Activated CD8-positive, alpha-beta memory T cell treated with anti-CD3 and anti-CD28 coated beads, Interleukin-2, amount 10 ng/mL, durations not matched to agents 7 days and 5 days (primary cell): ENCODE results near the gene CCDC127. TPM values are rescaled to one million over a fixed set of nuclear protein-coding genes. Genes with fewer than 3 reads are reported as not detected.
A peak's percentile ranks its signal among the peaks of the same experiment; 100 is the strongest.
"Not testable (repeated sequence)": the region's sequence is repeated elsewhere in the genome, so short reads cannot be mapped to it uniquely, and the experiment has no call there.

Experiments
- ATAC-seq: fragments of 150-1000 bp; cut with Tn5 transposase; one replicate; pipeline ENCODE4 v1.10.0; 2021; ENCODE audit warnings: moderate library complexity
- CTCF ChIA-PET: fragments of 350-600 bp; sonication (Branson Sonifier 250); formaldehyde crosslinking; loops from one replicate; lab custom pipeline; 2021; ENCODE audit warnings: antibody characterized with exemption; lab: Charles Lee
- DNase-seq: peaks from one replicate; pipeline ENCODE4 v3.0.0-alpha.2; 2020
- H3K27ac Mint-ChIP-seq: one replicate; pipeline ENCODE4 v1.8.0; 2021; ENCODE audit warnings: mild to moderate bottlenecking, mixed read lengths
- H3K27me3 Mint-ChIP-seq: one replicate; pipeline ENCODE4 v1.8.0; 2021; ENCODE audit warnings: mixed read lengths
- H3K36me3 Mint-ChIP-seq: one replicate; pipeline ENCODE4 v1.8.0; 2021; ENCODE audit warnings: mild to moderate bottlenecking, mixed read lengths
- H3K4me1 Mint-ChIP-seq: one replicate; pipeline ENCODE4 v1.8.0; 2021; ENCODE audit warnings: mixed read lengths
- H3K4me3 Mint-ChIP-seq: one replicate; pipeline ENCODE4 v1.8.0; 2021; ENCODE audit warnings: mild to moderate bottlenecking, moderate library complexity, mixed read lengths
- H3K9me3 Mint-ChIP-seq: one replicate; pipeline ENCODE4 v1.8.0; 2022; ENCODE audit warnings: low read depth, mixed read lengths
- total RNA-seq, 2 experiments: library from RNA; stranded (reverse); gene quantifications; one replicate each; pipeline ENCODE4 v1.2.3, GENCODE V29; 2021

CCDC127 gene
- total RNA-seq, 2 experiments from 2014 or later: 4.8 to 6.2 TPM

DNA sequence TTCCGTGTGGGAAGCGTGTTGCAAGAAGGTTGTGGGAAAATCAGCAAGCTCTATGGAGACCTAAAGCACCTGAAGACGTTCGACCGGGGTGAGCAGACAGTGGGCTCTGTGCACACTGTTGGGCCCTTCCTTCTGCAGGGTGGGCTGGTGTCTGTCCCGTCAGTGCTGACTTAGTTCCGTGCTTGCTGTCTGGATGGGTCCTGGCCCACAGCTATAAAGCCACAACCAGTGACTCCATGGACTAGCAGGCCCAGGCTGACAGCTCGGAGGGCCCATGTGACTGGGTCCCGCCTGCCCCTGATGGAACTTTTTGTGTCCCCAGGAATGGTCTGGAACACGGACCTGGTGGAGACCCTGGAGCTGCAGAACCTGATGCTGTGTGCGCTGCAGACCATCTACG is 33.1 kb upstream of the CCDC127 start:
- CTCF ChIA-PET, H3K27me3 Mint-ChIP-seq, H3K4me1 Mint-ChIP-seq, H3K27ac Mint-ChIP-seq, DNase-seq, H3K4me3 Mint-ChIP-seq, ATAC-seq, H3K9me3 Mint-ChIP-seq: not testable (repeated sequence)
- H3K36me3 Mint-ChIP-seq: peaks cover 65% of the 10 kb centered on the region

DNA sequence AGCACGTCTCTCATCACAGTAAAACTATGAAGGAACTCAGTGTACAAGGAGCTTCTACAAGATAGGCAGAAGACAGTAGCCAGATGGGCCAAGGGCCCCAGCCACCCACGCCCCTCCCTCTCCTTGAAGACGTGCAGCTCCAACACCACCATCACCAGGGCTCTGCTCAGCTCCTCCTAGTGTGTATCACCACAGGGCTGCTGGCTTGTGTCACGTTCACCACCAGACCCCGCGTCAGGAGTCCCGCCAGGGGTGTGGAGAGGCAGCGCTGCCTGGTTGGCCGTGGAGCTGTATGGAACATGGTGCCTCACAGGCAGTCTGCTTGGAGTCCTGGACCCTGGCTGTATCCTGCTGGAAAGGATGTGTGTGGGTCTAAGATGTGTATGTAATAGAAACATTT is 32.4 kb upstream of the CCDC127 start:
- CTCF ChIA-PET, ATAC-seq, H3K9me3 Mint-ChIP-seq, H3K4me1 Mint-ChIP-seq, H3K27ac Mint-ChIP-seq, H3K27me3 Mint-ChIP-seq, DNase-seq, H3K4me3 Mint-ChIP-seq: not testable (repeated sequence)
- H3K36me3 Mint-ChIP-seq: peaks cover 66% of the 10 kb centered on the region

DNA sequence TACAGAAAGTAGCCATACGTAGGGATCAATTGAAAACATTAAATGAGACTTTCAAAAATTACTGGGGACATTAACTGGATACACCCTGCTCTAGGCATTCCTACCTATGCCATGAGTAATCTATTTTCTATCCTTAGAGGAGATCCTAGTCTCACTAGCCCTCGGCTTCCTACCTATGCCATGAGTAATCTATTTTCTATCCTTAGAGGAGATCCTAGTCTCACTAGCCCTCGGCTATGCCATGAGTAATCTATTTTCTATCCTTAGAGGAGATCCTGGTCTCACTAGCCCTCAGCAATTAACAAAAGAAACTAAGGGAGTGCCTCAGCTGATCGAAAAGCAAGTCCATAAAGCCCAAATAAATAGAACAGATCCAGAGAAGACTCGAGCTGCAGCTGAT is 27.8 kb upstream of the CCDC127 start:
- H3K27me3 Mint-ChIP-seq, H3K27ac Mint-ChIP-seq, H3K4me3 Mint-ChIP-seq, H3K9me3 Mint-ChIP-seq, DNase-seq, ATAC-seq: not testable (repeated sequence)
- CTCF ChIA-PET: interaction anchor here (0.9 to 1.5 kb wide), 2 partner anchors 29 to 201 kb away, joined by 3 to 4 read pairs; no protein-coding TSS in a partner anchor
- peaks cover 76% of the 10 kb centered on the region for H3K36me3 Mint-ChIP-seq
- peaks cover 12% of the 10 kb centered on the region for H3K4me1 Mint-ChIP-seq

DNA sequence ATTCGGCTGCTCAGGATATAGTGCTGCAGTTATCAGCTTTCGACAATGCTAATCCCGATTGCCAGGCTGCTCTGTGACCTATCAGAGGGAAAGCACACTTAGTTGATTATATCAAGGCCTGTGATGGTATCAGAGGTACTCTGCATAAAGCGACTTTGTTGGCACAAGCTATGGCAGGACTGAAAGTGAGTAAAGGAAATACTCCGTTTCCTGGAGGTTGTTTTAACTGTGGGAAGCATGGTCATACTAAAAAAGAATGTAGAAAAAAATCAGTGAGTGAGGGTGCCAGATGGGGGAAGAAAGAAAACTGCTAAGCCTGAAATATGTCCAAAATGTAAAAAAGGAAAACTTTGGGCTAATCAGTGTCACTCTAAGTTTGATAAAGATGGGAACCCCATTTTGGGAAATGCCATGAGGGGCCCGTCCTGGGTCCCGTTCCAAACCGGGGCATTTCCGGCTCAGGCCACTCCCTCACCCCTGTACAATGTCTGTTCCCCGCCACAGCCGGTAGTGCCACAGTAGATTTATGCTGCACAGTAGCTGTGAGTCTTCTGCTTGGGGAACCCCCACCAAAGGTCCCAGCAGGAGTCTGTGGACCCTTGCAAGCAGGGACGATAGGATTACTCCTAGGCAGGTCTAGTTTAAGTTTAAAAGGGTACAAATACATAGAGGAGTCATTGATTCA is 25.9 kb upstream of the CCDC127 start:
- DNase-seq, H3K4me3 Mint-ChIP-seq, H3K9me3 Mint-ChIP-seq, CTCF ChIA-PET, H3K27me3 Mint-ChIP-seq, ATAC-seq: not testable (repeated sequence)
- H3K36me3 Mint-ChIP-seq: peaks cover 79% of the 10 kb centered on the region
- H3K27ac Mint-ChIP-seq: peak overlapping the region; percentile 71
- peaks cover 12% of the 10 kb centered on the region for H3K4me1 Mint-ChIP-seq

DNA sequence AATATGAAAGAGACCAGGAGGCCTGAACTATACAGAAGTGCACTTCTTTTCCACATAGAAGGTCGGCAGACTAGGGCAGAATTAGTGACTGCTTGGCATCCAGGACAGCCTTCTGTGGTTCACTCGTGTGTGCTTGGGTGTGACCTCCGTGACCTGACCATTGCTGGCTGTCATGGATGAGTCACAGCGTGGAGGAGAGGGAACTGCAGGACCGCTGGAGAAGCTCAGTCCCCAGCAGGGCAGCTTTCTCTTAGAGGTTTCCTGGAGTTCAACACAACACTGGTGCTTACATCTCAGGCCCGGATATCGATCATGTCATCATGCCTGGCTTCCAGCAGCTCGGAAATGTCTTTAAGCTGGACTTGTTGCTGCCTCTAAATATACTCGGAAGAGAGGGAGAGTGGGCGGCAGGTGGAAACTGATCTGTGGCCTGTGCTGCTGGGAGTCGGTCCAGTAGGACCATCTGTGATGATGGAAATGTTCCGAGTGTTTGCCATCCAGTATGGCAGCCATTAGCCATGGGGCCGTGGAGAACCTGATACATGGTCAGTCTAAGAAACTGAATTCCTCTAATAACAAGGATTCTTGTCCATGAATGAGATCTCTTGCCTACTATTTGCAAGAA is 23.2 kb upstream of the CCDC127 start:
- H3K9me3 Mint-ChIP-seq: not testable (repeated sequence)
- H3K36me3 Mint-ChIP-seq: peaks cover 62% of the 10 kb centered on the region

DNA sequence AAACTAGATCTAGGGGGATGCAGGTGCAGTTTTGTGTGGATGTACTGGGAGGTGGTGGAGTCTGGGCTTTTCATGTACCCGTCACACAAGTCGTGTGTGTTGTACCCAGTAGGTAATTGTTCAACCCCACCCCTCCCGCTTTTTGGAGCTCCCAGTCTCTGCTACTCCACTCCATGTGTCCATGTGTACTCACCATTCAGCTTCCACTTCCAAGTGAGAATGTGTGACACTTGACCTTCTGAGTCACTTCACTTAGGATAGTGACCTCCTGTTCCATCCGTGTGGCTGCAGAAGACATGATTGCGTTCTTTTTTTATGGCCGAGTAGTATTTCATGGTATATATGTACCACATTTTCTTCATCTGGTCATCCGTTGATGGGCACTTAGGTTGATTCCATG is 22.6 kb upstream of the CCDC127 start:
- H3K9me3 Mint-ChIP-seq, CTCF ChIA-PET, H3K27ac Mint-ChIP-seq, DNase-seq, H3K4me3 Mint-ChIP-seq, ATAC-seq, H3K27me3 Mint-ChIP-seq: not testable (repeated sequence)
- peaks cover 61% of the 10 kb centered on the region for H3K36me3 Mint-ChIP-seq
- peaks cover 12% of the 10 kb centered on the region for H3K4me1 Mint-ChIP-seq

More for the DNA sequence above, 23.2 kb upstream of the CCDC127 start:
- CTCF ChIA-PET, H3K27ac Mint-ChIP-seq, H3K4me3 Mint-ChIP-seq, DNase-seq, ATAC-seq, H3K27me3 Mint-ChIP-seq: not testable (repeated sequence)
- peaks cover 12% of the 10 kb centered on the region for H3K4me1 Mint-ChIP-seq

DNA sequence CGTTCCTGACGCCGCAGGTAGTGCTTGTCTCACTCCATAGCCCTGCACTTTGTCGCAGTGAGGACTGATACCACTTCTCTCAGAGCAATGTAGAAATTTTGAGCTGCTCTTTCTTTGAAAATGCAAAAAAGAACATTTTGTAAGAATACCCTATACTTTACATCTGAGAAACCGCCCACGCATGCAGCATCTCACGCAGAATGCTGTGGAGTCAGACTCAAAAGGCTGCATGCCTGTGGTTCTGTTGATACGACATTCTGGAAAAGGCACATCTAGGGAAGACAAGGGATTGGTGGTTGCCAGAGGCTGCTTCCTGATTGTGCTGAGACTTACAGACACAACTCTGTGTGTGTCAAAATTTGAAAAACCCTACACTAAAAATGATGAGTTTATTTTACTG is 20.0 kb upstream of the CCDC127 start:
- H3K27ac Mint-ChIP-seq, H3K4me3 Mint-ChIP-seq, ATAC-seq, DNase-seq, H3K4me1 Mint-ChIP-seq, CTCF ChIA-PET, H3K27me3 Mint-ChIP-seq, H3K9me3 Mint-ChIP-seq: not testable (repeated sequence)
- H3K36me3 Mint-ChIP-seq: peaks cover 64% of the 10 kb centered on the region

DNA sequence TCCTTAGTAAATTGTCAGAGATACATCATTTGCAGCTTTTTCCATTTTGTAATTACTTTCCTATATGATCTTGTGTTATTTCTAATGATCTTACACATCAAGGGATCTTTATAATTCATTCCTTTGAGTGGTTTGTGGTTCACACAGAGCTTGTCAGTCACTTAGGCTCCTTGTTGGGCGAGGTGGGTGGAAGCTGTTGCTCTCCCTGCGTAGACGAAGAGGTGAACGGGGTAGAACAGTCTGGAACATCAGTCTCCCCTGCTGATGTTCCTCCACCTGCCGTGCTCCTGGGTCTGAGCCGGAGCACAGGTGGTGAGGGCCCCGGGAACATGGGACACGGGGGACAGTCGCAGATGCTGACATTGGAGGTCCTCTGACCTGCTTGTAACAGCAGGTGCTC is 17.6 kb upstream of the CCDC127 start:
- H3K27me3 Mint-ChIP-seq, H3K4me3 Mint-ChIP-seq, DNase-seq, H3K9me3 Mint-ChIP-seq, CTCF ChIA-PET, H3K27ac Mint-ChIP-seq, ATAC-seq: not testable (repeated sequence)
- Mint-ChIP-seq H3K36me3 (peaks cover 56% of the 10 kb centered on the region), H3K4me1 (peaks cover 14% of the 10 kb centered on the region)

DNA sequence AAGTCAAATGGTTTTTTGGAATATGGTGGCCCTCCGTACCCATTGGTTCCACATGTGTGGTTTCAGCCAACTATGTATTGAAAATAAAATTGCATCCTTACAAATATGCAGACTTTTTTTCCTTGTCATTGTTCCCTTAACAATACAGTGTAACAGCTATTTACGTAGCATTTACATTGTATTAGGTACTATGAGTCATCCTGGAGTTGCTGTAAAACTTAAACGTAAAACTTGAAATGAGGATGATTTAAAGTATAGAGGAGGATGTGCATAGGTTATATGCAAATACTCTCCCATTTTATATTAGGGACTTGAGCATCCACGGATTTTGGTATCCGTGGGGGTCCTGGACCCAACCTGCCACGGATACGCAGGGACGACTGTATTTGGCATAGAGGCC is 16.5 kb upstream of the CCDC127 start:
- CTCF ChIA-PET: no interaction called here
- DNase-seq (no peak), ATAC-seq (no peak)
- no peak overlapping the region for H3K27ac Mint-ChIP-seq
- H3K36me3 Mint-ChIP-seq: peaks cover 49% of the 10 kb centered on the region
- no peak overlapping the region for H3K4me3 Mint-ChIP-seq
- peaks cover 14% of the 10 kb centered on the region for H3K4me1 Mint-ChIP-seq
- H3K27me3 Mint-ChIP-seq: no peaks in the 10 kb centered on the region
- no peaks in the 10 kb centered on the region for H3K9me3 Mint-ChIP-seq

DNA sequence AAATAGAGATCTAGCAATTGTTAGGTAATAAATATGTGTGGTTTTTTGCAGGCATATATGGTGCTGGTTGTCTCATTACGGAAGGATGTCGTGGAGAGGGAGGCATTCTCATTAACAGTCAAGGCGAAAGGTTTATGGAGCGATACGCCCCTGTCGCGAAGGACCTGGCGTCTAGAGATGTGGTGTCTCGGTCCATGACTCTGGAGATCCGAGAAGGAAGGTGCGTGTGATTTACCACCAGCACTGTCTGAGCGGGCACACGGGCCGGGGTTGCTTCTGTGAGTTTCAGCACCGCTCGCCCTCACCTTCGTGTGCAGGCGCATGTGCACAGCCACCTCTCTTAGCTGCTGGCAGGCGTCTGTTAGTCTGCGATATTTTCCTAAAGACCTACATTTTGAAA is 15.5 kb upstream of the CCDC127 start:
- CTCF ChIA-PET, ATAC-seq, H3K9me3 Mint-ChIP-seq, H3K27me3 Mint-ChIP-seq, H3K4me3 Mint-ChIP-seq, H3K27ac Mint-ChIP-seq, DNase-seq: not testable (repeated sequence)
- H3K36me3 Mint-ChIP-seq: peaks cover 49% of the 10 kb centered on the region
- H3K4me1 Mint-ChIP-seq: peaks cover 14% of the 10 kb centered on the region

DNA sequence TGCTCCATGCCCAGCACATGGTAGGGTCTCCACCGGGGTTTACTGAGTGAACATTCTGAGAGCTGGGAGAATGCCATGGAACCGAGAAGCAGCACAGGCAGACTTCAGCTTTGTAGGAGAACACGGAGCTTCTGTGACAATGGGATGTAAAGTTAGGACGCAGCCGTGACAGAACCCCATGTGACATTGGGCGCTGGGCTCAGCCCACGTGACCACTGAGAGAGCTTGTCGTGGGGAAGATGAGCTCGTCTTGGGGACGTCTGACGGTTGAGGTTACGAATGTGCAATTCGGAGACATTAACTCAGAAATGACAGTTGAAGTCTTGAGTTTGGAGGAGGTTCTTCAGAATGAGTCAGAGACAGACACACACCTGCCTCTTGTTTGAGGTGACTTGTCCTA is 13.7 kb upstream of the CCDC127 start:
- DNase-seq (no peak), ATAC-seq (peak; percentile 53)
- CTCF ChIA-PET: interaction anchor here (1.3 to 1.8 kb wide), 2 partner anchors 13 to 39 kb away, joined by 4 to 6 read pairs; partner anchors contain the start of genes CCDC127 and SDHA
- no peaks in the 10 kb centered on the region for H3K9me3 Mint-ChIP-seq
- H3K36me3 Mint-ChIP-seq: peaks cover 56% of the 10 kb centered on the region
- no peak overlapping the region for H3K4me3 Mint-ChIP-seq
- peaks cover 14% of the 10 kb centered on the region for H3K4me1 Mint-ChIP-seq
- H3K27me3 Mint-ChIP-seq: no peaks in the 10 kb centered on the region
- peak overlapping the region; percentile 43 for H3K27ac Mint-ChIP-seq

DNA sequence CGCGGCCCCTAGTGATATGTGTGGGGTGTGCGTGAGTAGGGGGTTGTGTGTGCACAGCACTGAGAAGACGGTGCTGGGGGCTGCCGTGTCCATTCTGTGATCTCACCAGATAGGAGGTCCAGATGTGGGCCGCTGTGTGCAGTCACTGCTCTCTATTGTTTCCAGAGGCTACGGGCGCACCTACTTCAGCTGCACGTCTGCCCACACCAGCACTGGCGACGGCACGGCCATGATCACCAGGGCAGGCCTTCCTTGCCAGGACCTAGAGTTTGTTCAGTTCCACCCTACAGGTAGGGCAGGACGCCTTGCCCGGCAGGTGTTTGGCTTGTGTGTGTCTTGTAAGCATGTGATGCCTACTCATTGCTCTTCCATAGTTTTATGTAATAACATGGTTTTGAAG is 12.8 kb upstream of the CCDC127 start:
- H3K4me1 Mint-ChIP-seq: peaks cover 14% of the 10 kb centered on the region
- H3K36me3 Mint-ChIP-seq: peaks cover 57% of the 10 kb centered on the region
- H3K27ac Mint-ChIP-seq: no peak overlapping the region
- ATAC-seq: peak; percentile 9
- DNase-seq: no peak
- H3K27me3 Mint-ChIP-seq: no peaks in the 10 kb centered on the region
- H3K9me3 Mint-ChIP-seq: no peaks in the 10 kb centered on the region
- no peak overlapping the region for H3K4me3 Mint-ChIP-seq
- CTCF ChIA-PET: interaction anchor here (1.1 to 1.8 kb wide), 2 partner anchors 12 to 42 kb away, joined by 3 to 6 read pairs; partner anchors contain the start of genes CCDC127 and SDHA

DNA sequence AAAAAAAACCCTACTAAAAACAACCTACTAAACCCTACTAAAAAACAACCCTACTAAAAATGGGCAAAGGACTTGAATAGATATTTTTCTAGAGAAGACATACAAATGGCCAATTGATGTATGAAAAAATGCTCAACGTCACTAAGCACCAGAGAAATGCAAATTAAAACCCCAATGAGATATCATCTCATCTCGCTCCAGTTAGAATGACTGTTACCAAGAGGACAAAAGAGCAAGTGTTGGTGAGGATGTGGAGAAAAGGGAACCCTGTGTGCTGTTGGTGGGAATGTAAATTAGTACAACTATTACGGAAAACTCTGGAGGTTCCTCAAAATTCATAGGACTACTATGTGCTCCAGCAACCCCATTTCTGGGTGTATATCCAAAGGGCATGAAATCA is 10.9 kb upstream of the CCDC127 start:
- DNase-seq (no peak), ATAC-seq (no peak)
- Mint-ChIP-seq H3K27me3 (no peaks in the 10 kb centered on the region), H3K36me3 (peaks cover 57% of the 10 kb centered on the region), H3K4me1 (peaks cover 14% of the 10 kb centered on the region), H3K27ac (no peak overlapping the region), H3K4me3 (no peak overlapping the region), H3K9me3 (no peaks in the 10 kb centered on the region)
- CTCF ChIA-PET: no interaction called here

DNA sequence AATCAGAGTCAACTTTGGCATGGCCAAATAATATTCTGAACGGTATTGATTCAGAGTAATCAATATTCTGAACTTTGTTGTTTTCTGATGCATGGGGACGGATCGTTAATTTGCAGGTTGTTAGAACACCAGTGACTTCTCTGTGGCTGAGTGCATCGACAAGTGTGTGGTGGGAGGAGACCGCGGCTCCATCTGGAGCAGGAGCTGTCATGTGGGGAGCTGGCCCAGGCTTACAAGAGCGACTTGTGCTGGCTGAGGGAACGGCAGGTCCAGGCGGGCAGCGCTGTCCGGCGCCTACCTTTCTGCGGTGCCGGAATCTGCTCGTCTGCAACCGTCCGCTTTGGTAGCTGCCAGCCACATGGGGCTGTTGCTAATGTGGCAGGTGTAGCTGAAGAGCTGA is 9.4 kb upstream of the CCDC127 start:
- Mint-ChIP-seq H3K36me3 (peaks cover 52% of the 10 kb centered on the region), H3K4me1 (peaks cover 25% of the 10 kb centered on the region)
- ATAC-seq, CTCF ChIA-PET, H3K9me3 Mint-ChIP-seq, H3K4me3 Mint-ChIP-seq, H3K27ac Mint-ChIP-seq, DNase-seq, H3K27me3 Mint-ChIP-seq: not testable (repeated sequence)
